Activated CD8-positive, alpha-beta T cell treated with anti-CD3 and anti-CD28 coated beads for 36 hours (primary cell): ENCODE measurements around the gene MDC1. TPM values are rescaled to one million over a fixed set of nuclear protein-coding genes. Genes with fewer than 3 reads are reported as not detected.

Source experiments
- ATAC-seq: fragments of 200-7000 bp; cut with Tn5 transposase; one replicate; pipeline ENCODE4 v1.10.0; 2021; ENCODE audit warnings: mild to moderate bottlenecking, moderate library complexity
- CTCF ChIA-PET: fragments of 350-600 bp; sonication (Branson Sonifier 250); formaldehyde crosslinking; loops from one replicate; lab custom pipeline; 2021; ENCODE audit warnings: antibody characterized with exemption; lab: Charles Lee
- POLR2A ChIA-PET: fragments of 350-600 bp; sonication (Branson Sonifier 250); formaldehyde crosslinking; loops from one replicate; lab custom pipeline; 2021; ENCODE audit warnings: antibody characterized with exemption; lab: Charles Lee
- DNase-seq: peaks from one replicate; pipeline ENCODE4 v3.0.0-alpha.2; 2020
- H3K27ac Mint-ChIP-seq: one replicate; pipeline ENCODE4 v1.8.0; 2021; ENCODE audit warnings: mild to moderate bottlenecking, mixed read lengths
- H3K27me3 Mint-ChIP-seq: one replicate; pipeline ENCODE4 v1.8.0; 2021; ENCODE audit warnings: mixed read lengths
- H3K36me3 Mint-ChIP-seq: one replicate; pipeline ENCODE4 v1.8.0; 2021; ENCODE audit warnings: low read depth, mixed read lengths
- H3K4me1 Mint-ChIP-seq: one replicate; pipeline ENCODE4 v1.8.0; 2021; ENCODE audit warnings: low read depth, mixed read lengths
- H3K4me3 Mint-ChIP-seq: one replicate; pipeline ENCODE4 v1.8.0; 2021; ENCODE audit warnings: mild to moderate bottlenecking, moderate library complexity, mixed read lengths
- H3K9me3 Mint-ChIP-seq: one replicate; pipeline ENCODE4 v1.8.0; 2021; ENCODE audit warnings: mixed read lengths
- intact Hi-C: fragments of 100-400 bp; cut with micrococcal nuclease; formaldehyde crosslinking; loops from one replicate; pipeline ENCODE4 v1.10.0; 2022
- total RNA-seq, 2 experiments: library from RNA; stranded (reverse); gene quantifications; one replicate each; pipeline ENCODE4 v1.2.3, GENCODE V29; 2021
- TF ChIP-seq, protein P1 (sequence below): fragments of 200-600 bp; IDR thresholded peaks from one replicate; pipeline ENCODE4 v1.8.0; 2022; ENCODE audit warnings: antibody characterized with exemption, mild to moderate bottlenecking

MDC1 gene
- total RNA-seq, 2 experiments from 2014 or later: 80.4 to 90.7 TPM

DNA sequence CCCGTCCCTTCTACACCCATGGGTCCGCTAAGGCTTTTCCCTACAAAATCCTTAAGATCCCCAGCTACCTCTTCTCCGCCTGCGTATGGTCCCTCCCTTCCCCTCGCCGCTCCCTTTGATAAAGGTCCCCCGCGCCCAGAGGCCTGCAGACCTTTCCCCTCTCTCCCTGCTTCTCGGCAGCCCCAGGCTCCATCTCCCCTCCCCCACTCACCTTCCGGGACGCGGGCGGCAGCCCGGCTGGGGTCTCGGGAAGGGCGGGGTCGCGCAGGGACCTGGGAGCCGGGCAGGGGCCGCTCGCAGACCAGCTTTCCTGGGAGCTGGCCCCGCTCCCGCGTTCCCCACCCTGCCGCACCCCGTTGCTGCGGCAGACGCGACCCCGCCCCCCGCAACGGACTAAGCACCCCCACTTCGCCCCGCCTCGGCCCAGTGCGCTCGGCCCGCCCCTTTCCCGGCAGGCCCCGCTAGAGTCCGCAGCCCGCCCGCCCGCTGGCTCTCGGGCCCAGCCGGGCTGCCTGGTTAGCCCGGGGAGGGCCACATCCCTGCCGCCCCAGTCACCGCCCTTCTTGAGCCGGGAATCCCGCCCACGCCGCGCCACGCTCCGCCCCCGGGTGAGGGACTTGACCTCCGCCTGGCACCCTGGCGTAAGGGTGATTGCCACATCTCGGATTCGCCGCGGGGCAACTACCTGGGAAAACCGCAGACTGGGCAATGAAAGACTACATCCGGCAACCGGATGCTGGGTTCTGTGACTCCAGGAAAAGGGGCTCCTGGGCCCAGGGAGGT is 25.4 kb upstream of the MDC1 start, which contains the start of gene FLOT1:
TSS of gene FLOT1 (minus strand) at position 372 of the 783 bp plus-strand sequence. CDS start 498 bp downstream, outside the sequence.
- POLR2A ChIA-PET: interaction anchor here (0.7 to 10.9 kb wide), 20 partner anchors 9 to 133 kb away, joined by 3 to 212 read pairs (median 6); partner anchors contain the start of gene TUBB
- ATAC-seq: peak; percentile 77
- peak within 1 kb of the TSS; percentile 99 for H3K4me3 Mint-ChIP-seq
- no peaks in the 10 kb centered on the region for H3K27me3 Mint-ChIP-seq
- CTCF ChIA-PET: interaction anchor here (0.7 to 25.8 kb wide), 7 partner anchors 11 to 136 kb away, joined by 3 to 704 read pairs (median 3); partner anchors contain the start of gene DHX16
- peak; percentile 99 for DNase-seq
- H3K27ac Mint-ChIP-seq: peak within 1 kb of the TSS; percentile 94
- H3K9me3 Mint-ChIP-seq: peaks cover 3% of the 10 kb centered on the region
- TF ChIP-seq, protein P1, sequence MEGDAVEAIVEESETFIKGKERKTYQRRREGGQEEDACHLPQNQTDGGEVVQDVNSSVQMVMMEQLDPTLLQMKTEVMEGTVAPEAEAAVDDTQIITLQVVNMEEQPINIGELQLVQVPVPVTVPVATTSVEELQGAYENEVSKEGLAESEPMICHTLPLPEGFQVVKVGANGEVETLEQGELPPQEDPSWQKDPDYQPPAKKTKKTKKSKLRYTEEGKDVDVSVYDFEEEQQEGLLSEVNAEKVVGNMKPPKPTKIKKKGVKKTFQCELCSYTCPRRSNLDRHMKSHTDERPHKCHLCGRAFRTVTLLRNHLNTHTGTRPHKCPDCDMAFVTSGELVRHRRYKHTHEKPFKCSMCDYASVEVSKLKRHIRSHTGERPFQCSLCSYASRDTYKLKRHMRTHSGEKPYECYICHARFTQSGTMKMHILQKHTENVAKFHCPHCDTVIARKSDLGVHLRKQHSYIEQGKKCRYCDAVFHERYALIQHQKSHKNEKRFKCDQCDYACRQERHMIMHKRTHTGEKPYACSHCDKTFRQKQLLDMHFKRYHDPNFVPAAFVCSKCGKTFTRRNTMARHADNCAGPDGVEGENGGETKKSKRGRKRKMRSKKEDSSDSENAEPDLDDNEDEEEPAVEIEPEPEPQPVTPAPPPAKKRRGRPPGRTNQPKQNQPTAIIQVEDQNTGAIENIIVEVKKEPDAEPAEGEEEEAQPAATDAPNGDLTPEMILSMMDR: no peak
- intact Hi-C loops: loop anchor here (5.0 kb wide), 1 partner anchor 45 kb away; no protein-coding TSS in a partner anchor
- H3K36me3 Mint-ChIP-seq: peaks cover 67% of the 10 kb centered on the region
- H3K4me1 Mint-ChIP-seq: peaks cover 67% of the 10 kb centered on the region

DNA sequence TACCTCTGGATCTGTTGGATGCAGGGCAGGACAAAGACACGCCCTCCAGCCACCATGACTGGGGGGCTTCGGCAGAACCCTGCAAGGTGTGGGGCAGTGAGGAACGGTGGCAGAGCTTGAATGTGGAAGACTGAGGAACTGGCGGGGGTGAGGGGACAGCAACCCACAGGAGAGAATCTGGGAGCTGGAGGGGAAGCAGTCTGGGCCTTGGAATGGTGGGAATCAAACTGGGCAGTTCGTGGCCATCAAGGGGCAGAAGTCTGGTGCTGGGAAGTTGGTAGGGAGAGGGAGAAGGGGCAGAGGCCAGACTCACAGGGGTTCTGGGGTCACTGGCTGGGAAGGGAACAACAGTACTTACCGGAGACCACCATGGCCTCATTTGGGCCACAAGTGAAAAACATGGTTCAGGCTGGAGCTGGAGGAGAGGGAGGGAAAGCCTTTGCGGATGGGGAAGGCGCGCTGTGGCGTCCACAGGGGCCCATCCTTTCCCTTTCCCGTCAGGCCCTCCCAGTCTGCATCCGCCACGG is 24.8 kb upstream of the MDC1 start:
- DNase-seq (peak; percentile 34), ATAC-seq (peak; percentile 1)
- CTCF ChIA-PET: interaction anchor here (0.7 to 25.8 kb wide), 7 partner anchors 11 to 258 kb away, joined by 3 to 704 read pairs (median 3); partner anchors contain the start of gene DHX16
- no peaks in the 10 kb centered on the region for H3K27me3 Mint-ChIP-seq
- peaks cover 74% of the 10 kb centered on the region for H3K36me3 Mint-ChIP-seq
- TF ChIP-seq, protein P1: no peak
- peak overlapping the region; percentile 87 for H3K27ac Mint-ChIP-seq
- POLR2A ChIA-PET: interaction anchor here (0.6 to 10.9 kb wide), 13 partner anchors 11 to 283 kb away, joined by 3 to 212 read pairs (median 4); no protein-coding TSS in a partner anchor
- H3K4me3 Mint-ChIP-seq: peak overlapping the region; percentile 99
- intact Hi-C loops: loop anchor here (5.0 kb wide), 1 partner anchor 45 kb away; no protein-coding TSS in a partner anchor
- H3K4me1 Mint-ChIP-seq: peaks cover 70% of the 10 kb centered on the region
- H3K9me3 Mint-ChIP-seq: peaks cover 7% of the 10 kb centered on the region

DNA sequence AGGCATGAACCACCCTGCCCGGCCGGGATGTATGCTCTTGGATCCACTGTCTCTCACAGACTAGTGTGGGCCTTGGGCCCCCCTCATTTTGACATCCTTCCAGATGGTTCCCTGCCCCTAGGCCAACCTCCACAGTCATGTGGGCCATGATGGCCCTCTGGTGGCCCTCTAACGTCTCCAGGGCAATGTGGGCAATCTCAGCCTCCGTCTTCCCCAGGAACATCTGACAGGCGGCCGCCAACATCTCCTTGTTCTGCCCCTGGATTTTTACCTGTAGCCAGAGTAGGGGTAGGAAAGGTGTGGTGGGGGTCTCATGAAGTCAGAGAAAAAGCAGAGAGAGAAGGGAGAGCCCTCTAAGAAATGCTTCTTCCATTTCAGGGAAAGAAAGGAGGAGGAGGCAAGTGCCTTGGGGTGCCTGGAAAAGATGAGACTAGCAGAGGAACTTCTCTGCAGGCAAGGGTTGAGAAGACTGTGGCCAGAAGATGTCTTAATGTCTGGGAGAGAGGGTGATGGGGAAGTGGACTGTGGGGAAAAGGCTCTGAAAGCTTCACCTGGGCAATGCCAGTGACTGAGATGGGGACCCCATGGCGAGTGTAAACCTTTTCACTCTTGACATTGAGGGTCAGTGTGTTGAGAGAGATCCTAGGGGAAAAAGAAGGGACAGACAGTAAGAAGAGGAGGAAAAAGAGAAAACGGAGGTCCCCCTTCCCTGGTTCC is 24.1 kb upstream of the MDC1 start:
- TF ChIP-seq, protein P1: peak; percentile 7
- peaks cover 71% of the 10 kb centered on the region for H3K4me1 Mint-ChIP-seq
- peaks cover 8% of the 10 kb centered on the region for H3K9me3 Mint-ChIP-seq
- ATAC-seq: no peak
- CTCF ChIA-PET: interaction anchor here (0.7 to 25.8 kb wide), 6 partner anchors 10 to 257 kb away, joined by 3 to 704 read pairs (median 6); partner anchors contain the start of gene DHX16
- H3K36me3 Mint-ChIP-seq: peaks cover 78% of the 10 kb centered on the region
- H3K4me3 Mint-ChIP-seq: peak overlapping the region; percentile 99
- intact Hi-C loops: loop anchor here (5.0 kb wide), 1 partner anchor 46 kb away; no protein-coding TSS in a partner anchor
- peak overlapping the region; percentile 87 for H3K27ac Mint-ChIP-seq
- peak; percentile 35 for DNase-seq
- no peaks in the 10 kb centered on the region for H3K27me3 Mint-ChIP-seq
- POLR2A ChIA-PET: interaction anchor here (0.6 to 10.9 kb wide), 15 partner anchors 10 to 283 kb away, joined by 3 to 212 read pairs (median 5); partner anchors contain the start of gene MDC1

DNA sequence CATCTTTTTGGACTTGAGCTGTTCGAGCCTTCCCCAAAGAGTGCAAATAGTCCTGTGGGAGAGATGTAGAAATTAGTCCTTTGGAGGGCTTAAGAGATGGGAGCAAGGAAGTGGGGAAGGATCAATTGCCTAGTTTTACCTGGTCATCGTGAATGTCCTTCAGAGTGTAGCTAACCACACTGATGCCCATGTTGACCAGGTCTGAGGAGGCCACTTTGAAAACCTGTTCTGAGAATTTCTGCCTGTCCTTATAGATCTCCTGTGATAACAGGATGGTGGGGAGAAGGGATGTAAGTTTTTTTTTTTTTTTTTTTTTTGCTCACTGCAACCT is 23.4 kb upstream of the MDC1 start:
- ChIA-PET POLR2A (interaction anchor here (0.9 to 10.9 kb wide), 12 partner anchors 10 to 457 kb away, joined by 3 to 212 read pairs (median 4); partner anchors contain the start of gene MDC1), CTCF (interaction anchor here (2.1 to 25.8 kb wide), 3 partner anchors 9 to 64 kb away, joined by 8 to 704 read pairs (median 24); partner anchors contain the start of gene DHX16)
- ATAC-seq: no peak
- H3K4me1 Mint-ChIP-seq: peaks cover 73% of the 10 kb centered on the region
- DNase-seq: no peak
- H3K36me3 Mint-ChIP-seq: peaks cover 85% of the 10 kb centered on the region
- H3K9me3 Mint-ChIP-seq: peaks cover 8% of the 10 kb centered on the region
- H3K27ac Mint-ChIP-seq: peak overlapping the region; percentile 87
- no peaks in the 10 kb centered on the region for H3K27me3 Mint-ChIP-seq
- H3K4me3 Mint-ChIP-seq: peak overlapping the region; percentile 99
- TF ChIP-seq, protein P1: no peak
- intact Hi-C loops: loop anchor here (5.0 kb wide), 1 partner anchor 47 kb away; no protein-coding TSS in a partner anchor
